Measurements from ENCODE around the gene GRIA4.

DNA sequence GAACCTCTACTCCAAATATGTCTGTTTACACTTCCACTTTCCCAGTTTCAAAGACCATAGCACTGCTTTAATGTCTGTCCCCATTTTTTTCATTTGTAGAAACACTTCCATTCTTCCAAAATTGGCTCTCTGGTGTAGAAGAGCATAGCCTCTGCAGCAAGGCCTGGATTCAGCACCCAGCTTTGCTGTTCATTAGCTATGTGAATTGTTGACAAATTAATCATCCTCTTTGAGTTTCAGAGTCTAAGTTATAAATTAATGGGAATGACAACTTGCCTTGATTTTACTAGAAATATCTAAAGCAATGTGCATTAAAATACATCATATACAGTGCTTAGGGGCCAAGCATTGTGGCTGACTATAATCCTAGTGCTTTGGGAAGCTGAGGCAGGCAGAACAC, 22.4 kb downstream of the GRIA4 start:
- TF ChIP-seq, protein P1, sequence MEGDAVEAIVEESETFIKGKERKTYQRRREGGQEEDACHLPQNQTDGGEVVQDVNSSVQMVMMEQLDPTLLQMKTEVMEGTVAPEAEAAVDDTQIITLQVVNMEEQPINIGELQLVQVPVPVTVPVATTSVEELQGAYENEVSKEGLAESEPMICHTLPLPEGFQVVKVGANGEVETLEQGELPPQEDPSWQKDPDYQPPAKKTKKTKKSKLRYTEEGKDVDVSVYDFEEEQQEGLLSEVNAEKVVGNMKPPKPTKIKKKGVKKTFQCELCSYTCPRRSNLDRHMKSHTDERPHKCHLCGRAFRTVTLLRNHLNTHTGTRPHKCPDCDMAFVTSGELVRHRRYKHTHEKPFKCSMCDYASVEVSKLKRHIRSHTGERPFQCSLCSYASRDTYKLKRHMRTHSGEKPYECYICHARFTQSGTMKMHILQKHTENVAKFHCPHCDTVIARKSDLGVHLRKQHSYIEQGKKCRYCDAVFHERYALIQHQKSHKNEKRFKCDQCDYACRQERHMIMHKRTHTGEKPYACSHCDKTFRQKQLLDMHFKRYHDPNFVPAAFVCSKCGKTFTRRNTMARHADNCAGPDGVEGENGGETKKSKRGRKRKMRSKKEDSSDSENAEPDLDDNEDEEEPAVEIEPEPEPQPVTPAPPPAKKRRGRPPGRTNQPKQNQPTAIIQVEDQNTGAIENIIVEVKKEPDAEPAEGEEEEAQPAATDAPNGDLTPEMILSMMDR (IDR thresholded peaks at IDR 0.05) = no peak
- TF ChIP-seq EP300 (IDR thresholded peaks at IDR 0.05) = no peak
